Liver (tissue), 9 donors: ENCODE measurements around the gene RARS1. TPM values are rescaled to one million over a fixed set of nuclear protein-coding genes. Genes with fewer than 3 reads are reported as not detected.

Experiments used
- DNase-seq: peaks from one replicate; pipeline ENCODE4 v3.0.0-alpha.2; 2017; ENCODE audit warnings: low spot score
- H3K27ac ChIP-seq, 2 donors: one replicate each; pipeline ENCODE4 v1.7.0; 2013; ENCODE audit warnings: inconsistent platforms in 2 of 2, low read length in 2 of 2, control low read depth in 1 of 2, low read depth in 1 of 2, mild to moderate bottlenecking in 1 of 2
- H3K27me3 ChIP-seq, 4 donors: one replicate each; pipeline versions ENCODE4 v1.6.1 to v1.7.0; 2013; ENCODE audit warnings: low read length in 3 of 4, inconsistent platforms in 1 of 4, mild to moderate bottlenecking in 1 of 4, moderate library complexity in 1 of 4; ENCODE audit not compliant: control insufficient read depth in 4 of 4, insufficient read depth in 4 of 4
- H3K36me3 ChIP-seq, 4 donors: one replicate each; pipeline versions ENCODE4 v1.6.1 to v1.7.0; 2013; ENCODE audit warnings: low read length in 3 of 4, mild to moderate bottlenecking in 3 of 4, low read depth in 1 of 4, moderate library complexity in 1 of 4; ENCODE audit not compliant: control insufficient read depth in 4 of 4, insufficient read depth in 3 of 4
- H3K4me1 ChIP-seq, 4 donors: one replicate each; pipeline versions ENCODE4 v1.6.1 to v1.7.0; 2013; ENCODE audit warnings: low read length in 3 of 4, mild to moderate bottlenecking in 3 of 4, moderate library complexity in 1 of 4; ENCODE audit not compliant: control insufficient read depth in 4 of 4, insufficient read depth in 4 of 4
- H3K4me3 ChIP-seq, 3 donors: one replicate each; pipeline versions ENCODE4 v1.6.1 to v1.7.0; 2013; ENCODE audit warnings: low read length in 3 of 3, control low read depth in 1 of 3, low read depth in 1 of 3, mild to moderate bottlenecking in 1 of 3
- H3K9ac ChIP-seq, 2 donors: one replicate each; pipeline ENCODE4 v1.7.0; 2013; ENCODE audit warnings: low read length in 2 of 2, mild to moderate bottlenecking in 2 of 2, moderate library complexity in 2 of 2, control low read depth in 1 of 2, low read depth in 1 of 2
- H3K9me3 ChIP-seq, 4 donors: one replicate each; pipeline versions ENCODE4 v1.6.1 to v1.7.0; 2013; ENCODE audit warnings: low read length in 3 of 4; ENCODE audit not compliant: control insufficient read depth in 4 of 4
- ATF3 ChIP-seq: IDR thresholded peaks from 2 replicates; pipeline ENCODE4 v1.6.1; 2016; ENCODE audit warnings: antibody characterized with exemption
- CTCF ChIP-seq: fragments of 150-350 bp; IDR thresholded peaks from 2 replicates; pipeline ENCODE4 v1.5.1; 2017; ENCODE audit warnings: improper control_type of control experiment, low read depth, low read length; ENCODE audit not compliant: missing input control
- EGR1 ChIP-seq, 2 donors: IDR thresholded peaks; 2 replicates each; pipeline ENCODE4 v1.6.1; 2016 to 2018; ENCODE audit warnings: antibody characterized with exemption in 2 of 2, low read depth in 2 of 2
- FOXA1 ChIP-seq: IDR thresholded peaks from 2 replicates; pipeline ENCODE4 v1.6.1; 2016; ENCODE audit warnings: antibody characterized with exemption
- FOXA2 ChIP-seq: IDR thresholded peaks from 2 replicates; pipeline ENCODE4 v1.6.1; 2016; ENCODE audit warnings: antibody characterized with exemption
- GABPA ChIP-seq, 2 donors: IDR thresholded peaks in 1 of 2; conservative IDR thresholded peaks in 1 of 2; 2 replicates each; pipeline ENCODE4 v1.6.1; 2016; ENCODE audit warnings: antibody characterized with exemption in 2 of 2, mild to moderate bottlenecking in 1 of 2, moderate library complexity in 1 of 2
- HNF4A ChIP-seq, 2 donors: conservative IDR thresholded peaks; 2 replicates each; pipeline ENCODE4 v1.6.1; 2016; ENCODE audit warnings: antibody characterized with exemption in 2 of 2, mild to moderate bottlenecking in 2 of 2
- HNF4G ChIP-seq: IDR thresholded peaks from 2 replicates; pipeline ENCODE4 v1.6.1; 2016; ENCODE audit warnings: antibody characterized with exemption
- JUND ChIP-seq, 2 donors: IDR thresholded peaks; 2 replicates each; pipeline ENCODE4 v1.6.1; 2016; ENCODE audit warnings: antibody characterized with exemption in 2 of 2
- NR2F2 ChIP-seq: IDR thresholded peaks from 2 replicates; pipeline ENCODE4 v1.6.1; 2016; ENCODE audit warnings: antibody characterized with exemption
- RAD21 ChIP-seq, 2 donors: IDR thresholded peaks; 2 replicates each; pipeline ENCODE4 v1.6.1; 2016; ENCODE audit warnings: antibody characterized with exemption in 2 of 2, mild to moderate bottlenecking in 2 of 2
- REST ChIP-seq: IDR thresholded peaks from 2 replicates; pipeline ENCODE4 v1.6.1; 2016; ENCODE audit warnings: antibody characterized with exemption, mild to moderate bottlenecking
- RXRA ChIP-seq, 2 donors: IDR thresholded peaks; 2 replicates each; pipeline ENCODE4 v1.6.1; 2017 to 2018; ENCODE audit warnings: antibody characterized with exemption in 2 of 2, mild to moderate bottlenecking in 1 of 2
- SP1 ChIP-seq: IDR thresholded peaks from 2 replicates; pipeline ENCODE4 v1.6.1; 2018; ENCODE audit warnings: antibody characterized with exemption, mild to moderate bottlenecking
- TAF1 ChIP-seq: conservative IDR thresholded peaks from 2 replicates; pipeline ENCODE4 v1.6.1; 2016; ENCODE audit warnings: antibody characterized with exemption, mild to moderate bottlenecking
- YY1 ChIP-seq: IDR thresholded peaks from 2 replicates; pipeline ENCODE4 v1.6.1; 2016; ENCODE audit warnings: antibody characterized with exemption, mild to moderate bottlenecking
- ZBTB33 ChIP-seq: IDR thresholded peaks from 2 replicates; pipeline ENCODE4 v1.6.1; 2016; ENCODE audit warnings: antibody characterized with exemption
- WGBS: extraction: QIAGEN DNeasy Blood & Tissue Kit; methylation state at CpG from one replicate; pipeline ENCODE4 v1.1.7; 2013; 5-methylcytosine and 5-hydroxymethylcytosine counted together
- polyA plus RNA-seq, 2 donors: library from polyadenylated mRNA; stranded (reverse) in 1 of 2; unstranded in 1 of 2; fragments of 200-250 nt in 1 of 2; fragments of >200 nt in 1 of 2; fragmentation: Nextera tagmentation in 1 of 2; extraction: Ambion mirVana in 1 of 2; gene quantifications; one replicate each; pipeline versions ENCODE4 v1.2.1 to v1.2.3, GENCODE V29; 2013 to 2015
- total RNA-seq, 2 donors: library from RNA; depleted of rRNA; stranded (reverse); fragments of >200 nt; gene quantifications; one replicate each; pipeline ENCODE4 v1.2.3, GENCODE V29; 2014
- TF ChIP-seq, protein P1 (sequence below): IDR thresholded peaks from 2 replicates; pipeline ENCODE4 v1.6.1; 2016; ENCODE audit warnings: antibody characterized with exemption
- donor health status: healthy.
- donor health status: healthy.
- donor health status: healthy.
- donor health status: healthy.
- donor health status: healthy.

Gene RARS1
- total and polyA plus RNA-seq, 4 donors, result 16.5 to 42.5 (median 30.1) TPM

DNA sequence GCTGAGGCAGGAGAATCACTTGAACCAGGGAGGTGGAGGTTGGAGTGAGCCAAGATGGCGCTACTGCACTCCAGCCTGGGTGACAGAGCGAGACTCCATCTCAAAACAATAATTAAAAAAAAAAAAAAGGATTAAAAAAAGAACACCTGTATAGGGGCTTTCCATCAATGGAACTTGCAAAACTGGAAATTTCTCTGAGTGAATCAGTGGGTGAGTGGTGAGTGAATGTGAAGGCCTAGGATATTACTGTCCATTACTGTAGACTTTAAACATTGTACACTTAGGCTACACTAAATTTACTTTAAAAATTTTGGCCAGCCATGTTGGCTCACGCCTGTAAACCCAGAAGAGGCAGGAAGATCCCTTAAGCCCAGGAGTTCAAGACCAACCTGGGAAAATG is 5.7 kb upstream of the RARS1 start:
- no peak overlapping the region for H3K27ac ChIP-seq
- no peak overlapping the region for H3K4me3 ChIP-seq
- H3K9ac ChIP-seq, result no peak overlapping the region
- H3K4me1 ChIP-seq, result no peaks in the 10 kb centered on the region
- 92% methylated on average over 3 of the region's 3 CpGs for whole genome bisulfite sequencing
- no peaks in the 10 kb centered on the region for H3K36me3 ChIP-seq
- no peak for DNase-seq
- H3K9me3 ChIP-seq, result no peaks in the 10 kb centered on the region
- no peak for TF ChIP-seq JUND (IDR thresholded peaks at IDR 0.05)
- no peak for TF ChIP-seq TAF1
- no peak for TF ChIP-seq FOXA1
- TF ChIP-seq EGR1 (IDR thresholded peaks at IDR 0.05; ENCODE audit: low read depth in 2 of 2), result no peak
- no peak for TF ChIP-seq HNF4G
- no peak for TF ChIP-seq RAD21 (IDR thresholded peaks at IDR 0.05)
- TF ChIP-seq ATF3, result no peak
- no peak for TF ChIP-seq HNF4A (conservative IDR thresholded peaks at IDR 0.05)
- TF ChIP-seq, protein P1, sequence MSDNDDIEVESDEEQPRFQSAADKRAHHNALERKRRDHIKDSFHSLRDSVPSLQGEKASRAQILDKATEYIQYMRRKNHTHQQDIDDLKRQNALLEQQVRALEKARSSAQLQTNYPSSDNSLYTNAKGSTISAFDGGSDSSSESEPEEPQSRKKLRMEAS, result no peak
- TF ChIP-seq NR2F2, result no peak
- no peak for TF ChIP-seq CTCF
- no peak for TF ChIP-seq REST
- TF ChIP-seq FOXA2, result no peak
- TF ChIP-seq ZBTB33, result no peak
- TF ChIP-seq RXRA (IDR thresholded peaks at IDR 0.05), result no peak
- no peak for TF ChIP-seq SP1
- no peak for TF ChIP-seq GABPA (IDR thresholded peaks at IDR 0.05 in 1 of 2, conservative IDR thresholded peaks at IDR 0.05 in 1 of 2)
- TF ChIP-seq YY1, result no peak
- no peaks in the 10 kb centered on the region for H3K27me3 ChIP-seq
